Ramos (cell line): ENCODE data around the gene ABT1.

ENCODE experiments used
- in situ Hi-C: fragments of 300-500 bp; cut with MboI; formaldehyde crosslinking; loops from one replicate; pipeline ENCODE4 v1.14.3; 2022; ENCODE audit warnings: low sequenced_read_pairs; ENCODE audit not compliant: unreplicated experiment

The ABT1 gene

DNA sequence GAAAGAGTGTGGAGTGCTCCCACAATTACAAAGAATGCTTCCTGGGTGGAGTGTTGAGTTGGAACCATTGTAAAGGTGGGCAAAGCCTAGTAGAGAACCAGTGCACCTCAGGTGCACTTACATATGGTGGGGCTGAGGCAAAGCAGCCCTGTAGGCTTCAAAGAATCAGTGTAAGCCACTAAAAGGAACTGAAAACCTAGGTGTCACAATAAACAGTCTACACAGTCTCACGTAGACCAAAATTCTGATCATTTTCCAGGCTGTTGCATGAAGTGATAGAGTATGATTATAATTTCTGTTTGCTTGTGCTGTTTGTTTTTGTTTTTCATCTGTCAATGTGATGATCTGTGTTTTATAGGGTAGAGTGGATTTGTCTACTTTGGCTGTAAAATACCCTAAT, 2.8 kb downstream of the ABT1 start:
- in situ Hi-C loops = loop anchor here (10.0 to 25.0 kb wide), 2 partner anchors 415 to 537 kb away; a partner anchor contains a TSS

DNA sequence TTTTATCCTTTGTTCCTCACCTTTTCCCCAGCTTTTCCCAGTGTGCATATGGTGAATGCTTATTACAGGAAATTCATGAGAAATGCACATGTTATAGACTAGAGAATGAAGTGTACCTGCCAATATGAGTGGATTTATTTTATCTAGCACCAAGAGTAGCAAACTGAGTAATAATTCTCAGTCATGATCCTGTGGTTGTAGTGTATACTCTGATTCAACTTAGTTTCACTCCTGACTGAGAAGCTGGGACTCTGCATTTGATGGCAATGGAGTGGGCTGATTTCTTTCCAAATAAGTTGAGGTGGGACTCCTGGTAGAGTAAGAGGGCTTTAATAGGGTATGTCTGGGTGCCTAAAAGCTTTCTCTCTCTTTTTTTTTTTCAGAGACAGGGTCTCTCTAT, 4.0 kb downstream of the ABT1 start:
- in situ Hi-C loops = loop anchor here (10.0 kb wide), 1 partner anchor 484 kb away; no protein-coding TSS in a partner anchor

DNA sequence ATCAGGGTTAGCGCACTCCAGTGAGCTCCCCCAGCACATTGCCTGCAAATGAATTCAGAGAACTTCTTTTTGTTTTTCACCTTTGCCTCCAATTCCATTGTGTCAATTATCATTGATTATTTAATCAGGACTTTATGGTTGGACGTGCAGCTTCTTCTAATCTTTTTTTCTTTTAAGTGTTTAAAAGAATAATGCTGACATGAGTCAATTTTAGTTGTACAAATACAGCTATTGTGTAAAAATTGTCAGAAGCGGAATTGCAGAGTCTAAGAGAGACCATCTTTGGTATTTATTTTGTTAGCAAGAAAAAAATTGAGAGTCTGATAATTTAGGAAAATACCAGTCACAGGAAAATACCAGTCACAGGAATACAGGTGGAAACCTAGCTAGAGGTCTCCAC, 5.5 kb downstream of the ABT1 start:
- in situ Hi-C loops = loop anchor here (10.0 kb wide), 1 partner anchor 483 kb away; no protein-coding TSS in a partner anchor

DNA sequence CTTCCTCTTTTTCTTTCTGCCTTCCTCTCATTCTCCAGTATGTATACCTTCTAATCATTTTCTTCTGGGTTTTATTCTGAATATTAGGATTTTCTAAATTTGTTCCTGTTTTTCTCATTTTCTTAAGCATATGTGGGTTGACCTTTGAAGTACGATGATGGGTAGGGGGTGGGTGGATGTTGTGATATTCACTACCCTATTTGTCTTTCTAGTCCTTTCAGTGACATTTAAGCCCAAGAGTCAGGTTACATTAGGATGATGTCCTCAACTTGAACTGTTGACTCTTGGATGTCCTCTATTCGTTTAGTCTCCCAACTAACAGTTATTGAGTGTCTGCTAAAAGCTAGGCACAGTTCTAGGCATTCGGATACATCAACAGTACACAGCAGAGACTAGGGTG, 7.3 kb downstream of the ABT1 start:
- in situ Hi-C loops = loop anchor here (10.0 kb wide), 1 partner anchor 481 kb away; no protein-coding TSS in a partner anchor

DNA sequence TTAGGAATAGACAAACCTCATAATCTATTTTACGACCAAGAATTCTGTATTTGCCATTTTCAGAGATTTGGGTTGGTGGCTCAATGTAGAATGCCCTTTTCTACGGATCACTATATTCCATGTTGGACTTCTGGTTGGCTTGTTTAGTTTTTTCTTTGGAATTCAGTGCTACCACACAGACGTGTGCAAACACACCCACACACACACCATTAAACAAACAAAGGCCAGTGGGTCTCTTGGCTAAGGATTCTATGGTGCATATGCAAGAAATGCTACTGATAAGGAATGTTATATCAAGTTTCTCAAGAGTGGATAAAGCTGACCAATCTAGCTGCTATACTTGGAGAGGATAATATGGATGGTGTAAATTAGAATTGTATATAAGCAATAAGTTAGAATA, 8.0 kb downstream of the ABT1 start:
- in situ Hi-C loops = loop anchor here (10.0 kb wide), 1 partner anchor 480 kb away; no protein-coding TSS in a partner anchor

DNA sequence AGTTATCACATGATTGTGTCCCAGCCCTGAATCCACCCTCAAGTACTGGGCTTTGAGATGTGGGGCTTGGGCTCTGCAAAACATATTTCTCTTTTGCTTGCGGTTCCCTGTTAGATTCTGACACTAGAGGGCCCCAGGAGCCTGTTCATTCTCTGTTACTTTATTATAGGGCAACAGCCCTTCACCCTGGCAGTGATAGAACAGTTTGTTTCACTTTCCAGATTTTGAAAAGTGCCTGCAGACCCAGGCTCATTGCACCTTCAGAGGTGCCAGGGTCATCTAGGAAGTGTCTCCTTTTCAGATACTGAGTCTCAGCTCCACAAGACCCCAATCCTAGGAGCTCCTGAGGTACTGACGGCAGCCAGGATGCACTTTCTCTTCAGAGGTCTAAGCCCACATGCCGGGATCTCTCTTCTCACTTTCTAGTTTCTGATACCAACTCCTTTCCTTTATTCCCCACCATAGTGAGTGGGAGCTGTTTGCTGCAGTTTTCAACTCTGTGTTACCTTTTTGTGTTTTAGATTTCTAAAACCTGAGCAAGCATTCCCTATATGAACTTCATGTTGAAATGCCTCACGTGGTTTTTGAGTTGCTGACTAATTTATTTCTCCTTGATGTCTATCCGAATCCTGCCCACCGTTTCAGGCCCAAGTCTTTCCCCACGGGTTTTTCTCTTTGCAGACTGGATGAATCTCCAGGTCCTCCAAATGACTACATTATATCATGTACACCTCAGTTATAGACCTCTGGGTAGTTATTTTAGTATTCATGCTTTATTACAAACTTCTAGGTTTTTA, 10.9 kb downstream of the ABT1 start:
- in situ Hi-C loops = loop anchor here (10.0 kb wide), 1 partner anchor 477 kb away; no protein-coding TSS in a partner anchor

DNA sequence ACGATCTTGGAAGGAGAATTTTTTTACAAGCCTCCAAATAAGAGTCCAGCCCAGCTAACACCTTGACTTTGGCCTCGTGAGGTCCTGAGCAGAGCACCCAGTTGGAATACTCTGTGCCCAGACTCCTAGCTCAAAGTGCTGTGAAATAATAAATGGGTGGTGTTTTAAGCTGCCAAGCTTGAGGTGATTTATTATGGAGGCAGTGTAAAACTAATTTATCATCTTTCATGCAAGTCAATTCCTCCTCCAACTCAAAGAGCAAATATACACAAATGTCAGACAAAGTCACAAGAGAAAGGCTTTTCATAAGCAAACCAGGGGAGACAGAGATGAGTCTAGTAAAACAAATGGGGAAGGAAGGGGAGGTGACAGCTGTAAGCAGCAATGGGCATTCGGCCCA, 12.7 kb downstream of the ABT1 start:
- in situ Hi-C loops = loop anchor here (10.0 kb wide), 1 partner anchor 475 kb away; no protein-coding TSS in a partner anchor

DNA sequence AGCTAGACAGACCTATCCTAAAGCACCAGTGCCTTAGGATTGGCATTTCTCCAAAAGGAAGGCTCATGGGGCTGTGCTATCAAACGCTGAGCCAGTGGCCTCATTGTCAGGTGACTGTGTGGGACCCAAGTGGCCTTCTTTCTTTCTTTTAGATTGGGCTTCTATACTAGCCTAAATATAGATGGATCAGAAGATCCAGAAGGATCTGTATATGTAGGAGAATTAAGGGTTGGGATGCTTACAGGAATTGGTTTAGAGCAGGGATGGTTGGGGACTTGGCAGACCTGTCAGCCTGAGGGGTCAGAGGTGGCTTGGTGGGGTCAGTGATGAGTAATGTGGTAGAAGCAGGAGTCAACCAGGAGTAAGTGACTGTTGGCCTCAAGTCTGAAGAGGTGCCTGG, 14.8 kb downstream of the ABT1 start:
- in situ Hi-C loops = no loop called here

DNA sequence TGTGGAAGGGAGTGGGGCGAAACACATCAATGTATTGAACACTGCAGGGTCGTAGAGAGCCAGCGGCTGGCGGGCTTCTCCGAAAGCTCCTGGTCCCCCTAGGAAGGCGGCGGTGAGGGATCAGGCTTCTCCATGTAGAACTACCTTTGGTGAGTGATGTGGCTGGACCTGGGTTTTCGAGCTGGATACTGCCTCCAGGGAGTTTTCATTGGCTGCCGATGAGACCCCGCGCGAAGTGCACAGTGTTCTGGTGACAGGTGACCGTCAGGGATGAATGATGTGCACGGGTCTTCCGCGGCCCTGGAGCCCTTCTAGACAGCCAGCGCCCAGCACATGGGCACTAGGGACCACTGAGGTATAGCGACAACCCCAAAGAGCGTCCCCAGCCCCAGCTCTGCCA, 16.4 kb downstream of the ABT1 start:
- in situ Hi-C loops = no loop called here

DNA sequence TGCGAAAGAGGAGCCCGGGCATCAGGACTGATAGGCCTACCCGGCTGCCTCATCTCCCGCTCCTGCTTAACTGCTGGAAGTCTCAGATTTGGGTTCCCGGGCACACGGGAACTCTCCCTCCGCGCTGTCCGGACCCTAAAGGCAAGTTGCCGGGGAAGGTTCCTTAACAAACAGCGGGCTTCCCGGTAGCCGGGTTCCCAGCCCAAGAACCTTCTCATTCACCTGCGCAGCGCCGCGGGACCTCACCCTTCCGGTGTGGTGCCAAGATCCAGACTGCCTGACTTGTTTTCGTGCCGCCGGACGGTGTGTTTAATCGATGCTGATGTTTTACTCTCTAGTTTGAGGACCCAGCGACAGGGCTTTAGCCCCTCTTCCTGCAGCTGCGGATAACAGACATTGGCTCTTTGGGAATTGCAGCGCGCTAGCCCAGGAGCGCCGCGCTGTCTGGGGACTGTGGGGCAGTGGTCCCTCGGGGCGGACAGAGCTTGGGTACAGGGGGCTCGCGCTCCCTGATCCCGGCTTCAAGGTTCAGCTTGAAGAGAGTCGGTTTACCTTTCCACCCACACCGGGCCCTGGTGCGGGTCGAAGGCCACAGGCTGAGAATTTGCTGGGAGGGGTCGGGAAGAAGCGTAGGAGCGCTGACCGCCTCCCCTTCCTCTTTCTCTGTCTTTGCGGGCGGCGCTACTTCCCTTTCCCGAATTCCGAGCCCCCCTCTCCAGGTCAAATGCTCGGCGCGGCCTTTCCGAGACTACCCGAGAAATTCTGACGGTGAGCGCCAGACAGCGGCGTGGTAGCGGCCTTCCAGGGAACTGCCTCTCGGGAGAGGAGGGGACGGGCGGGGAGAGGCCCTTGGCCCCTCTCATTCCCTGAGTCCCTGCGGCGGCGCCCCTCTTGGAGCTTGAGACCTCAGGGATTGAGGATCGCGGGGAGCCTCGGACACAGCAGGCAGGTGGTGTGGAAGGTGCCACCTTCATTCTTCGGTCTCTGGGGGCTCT, 17.2 kb downstream of the ABT1 start:
- in situ Hi-C loops = no loop called here

DNA sequence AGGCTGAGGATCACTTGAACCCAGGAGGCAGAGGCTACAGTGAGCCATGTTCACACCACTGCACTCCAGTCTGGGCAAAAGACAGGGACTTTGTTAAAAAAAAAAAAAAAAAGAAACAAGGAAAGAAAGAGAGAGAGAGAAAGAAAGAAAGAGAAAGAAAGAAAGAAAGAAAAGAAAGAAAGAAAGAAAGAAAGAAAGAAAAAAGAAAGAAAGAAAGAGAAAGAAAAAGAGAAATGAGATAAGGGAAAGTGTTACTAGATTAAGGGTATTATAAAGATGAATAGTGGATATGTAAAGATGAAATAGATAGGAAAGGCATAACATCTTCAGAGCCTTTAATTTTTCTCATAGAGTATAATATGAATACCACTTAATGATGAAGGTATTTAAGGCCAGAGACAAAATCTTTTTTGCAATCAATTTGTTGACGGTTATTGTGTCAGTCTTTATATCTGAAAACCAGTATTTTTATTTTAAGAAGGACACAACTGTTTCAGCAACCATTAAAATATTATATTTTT, 26.6 kb downstream of the ABT1 start:
- in situ Hi-C loops = no loop called here

DNA sequence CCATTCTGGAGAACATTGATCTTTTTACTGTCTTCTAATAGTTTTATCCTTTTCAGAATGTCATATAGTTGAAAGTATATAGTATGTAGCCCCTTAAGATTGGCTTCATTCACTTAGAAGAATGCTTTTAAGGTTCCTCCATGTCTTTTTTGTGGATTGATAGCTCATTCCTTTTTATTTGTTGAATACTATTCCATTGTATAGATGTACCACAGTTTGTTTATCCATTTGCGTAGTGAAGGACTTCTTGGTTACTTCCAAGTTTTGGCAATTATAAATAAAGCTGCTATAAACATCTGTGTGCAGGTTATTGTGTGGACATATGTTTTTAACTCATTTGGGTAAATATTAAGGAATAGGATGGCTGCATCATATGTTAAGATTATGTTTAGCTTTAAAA, 27.8 kb downstream of the ABT1 start:
- in situ Hi-C loops = no loop called here

DNA sequence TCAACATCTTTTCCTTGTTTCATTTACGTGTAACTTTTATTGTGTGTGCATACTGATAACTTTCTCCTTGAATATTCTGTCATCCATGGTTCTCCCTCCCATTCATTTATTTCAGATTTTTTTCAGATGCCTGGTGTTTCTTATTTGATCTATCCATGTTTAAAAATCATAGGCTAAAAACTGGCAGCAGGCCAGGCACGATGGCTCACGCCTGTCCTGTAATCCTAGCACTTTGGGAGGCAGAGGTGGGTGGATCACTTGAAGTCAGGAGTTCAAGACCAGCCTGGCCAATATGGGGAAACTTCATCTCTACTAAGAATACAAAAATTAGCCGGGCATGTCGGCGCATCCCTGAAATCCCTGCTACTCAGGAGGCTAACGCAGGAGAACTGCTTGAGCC, 31.1 kb downstream of the ABT1 start:
- in situ Hi-C loops = no loop called here

DNA sequence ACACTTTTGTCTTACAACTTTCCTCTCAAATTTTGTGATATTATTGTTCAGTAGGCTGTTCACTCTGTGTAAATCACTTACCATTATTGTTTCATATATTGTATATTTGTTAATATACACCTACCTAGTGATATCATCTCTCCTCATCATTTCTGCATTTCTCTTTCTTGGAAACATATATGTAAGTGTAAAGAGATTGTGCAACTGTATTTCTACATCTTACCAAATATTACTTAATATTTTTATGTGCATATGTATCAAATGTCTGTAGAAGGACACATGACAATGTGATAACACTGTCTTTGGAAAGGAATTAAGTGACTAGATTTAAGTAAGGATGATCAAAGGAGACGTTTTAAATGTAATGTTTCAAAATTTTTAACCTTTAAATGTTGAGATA, 32.6 kb downstream of the ABT1 start:
- in situ Hi-C loops = no loop called here

DNA sequence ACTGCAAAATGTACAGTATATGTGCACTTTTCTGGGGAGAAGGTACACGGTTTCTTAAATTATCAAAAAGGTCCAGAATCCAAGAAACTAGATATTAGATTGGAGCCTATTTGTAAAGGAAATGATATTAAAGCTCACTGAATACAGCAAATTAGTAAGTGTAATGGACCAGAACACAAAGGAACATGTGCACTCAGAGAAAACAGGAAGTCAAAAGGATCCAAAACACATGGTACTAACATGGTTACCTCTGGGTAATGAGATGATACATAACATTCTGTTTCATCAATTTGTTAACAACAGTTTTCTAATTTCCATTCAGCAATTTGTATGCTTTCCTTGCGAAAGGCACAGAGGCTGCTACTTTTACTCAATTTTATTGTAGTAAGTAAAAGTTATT, 44.1 kb downstream of the ABT1 start:
- in situ Hi-C loops = no loop called here

DNA sequence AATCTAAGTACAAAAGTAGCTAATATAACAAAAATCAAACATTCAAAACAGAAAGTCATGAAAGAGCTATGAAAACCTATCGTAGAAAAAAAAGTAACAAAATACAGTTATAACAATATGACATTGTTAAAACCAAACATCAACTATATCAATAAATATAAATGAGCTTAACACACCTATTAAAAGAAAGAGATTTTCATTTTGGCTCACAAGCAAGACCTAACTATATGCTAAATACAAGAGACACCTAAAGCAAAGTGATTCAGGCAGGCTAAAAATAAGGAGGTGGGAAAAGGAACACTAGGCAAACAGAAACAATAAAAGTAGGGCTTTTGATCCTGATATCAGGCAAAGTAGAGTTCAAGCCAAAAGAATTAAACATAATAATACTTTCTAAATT, 49.3 kb downstream of the ABT1 start:
- in situ Hi-C loops = no loop called here
